ENCODE measurements around the gene B4GALNT2. TPM values are rescaled to one million over a fixed set of nuclear protein-coding genes. Genes with fewer than 3 reads are reported as not detected.

The B4GALNT2 gene
- total RNA-seq, 4 donors from 2014 or later, result 0.33 to 10.1 (median 3.9) TPM

DNA sequence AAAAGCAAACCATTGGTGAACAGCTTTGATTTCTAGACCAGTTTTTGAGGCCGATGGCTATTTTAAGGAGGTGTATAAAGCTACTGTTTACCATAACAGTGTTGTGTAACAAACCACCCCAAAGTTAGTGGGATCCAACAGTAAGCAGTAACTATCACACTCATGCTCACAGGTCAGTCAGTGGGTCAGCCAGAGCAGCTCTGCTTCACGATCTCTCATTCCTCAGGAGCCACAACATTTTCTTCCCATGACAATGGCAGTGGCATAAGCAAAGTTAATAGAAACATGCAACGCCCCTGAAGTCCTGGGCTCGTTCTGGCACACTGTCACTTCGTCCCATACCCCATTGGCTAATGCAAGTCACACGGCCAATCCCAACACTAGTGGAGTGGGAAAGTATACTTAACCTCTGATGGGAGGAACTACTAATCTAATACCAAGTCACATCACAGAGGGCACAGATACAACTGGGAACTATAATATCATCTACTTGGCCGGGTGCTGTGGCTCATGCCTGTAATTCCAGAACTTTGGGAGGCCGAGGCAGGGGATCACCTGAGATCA lies 28.0 kb upstream of the B4GALNT2 start:
- WGBS, 2 donors, result 85 to 92% methylated on average over 8 of the region's 8 CpGs

DNA sequence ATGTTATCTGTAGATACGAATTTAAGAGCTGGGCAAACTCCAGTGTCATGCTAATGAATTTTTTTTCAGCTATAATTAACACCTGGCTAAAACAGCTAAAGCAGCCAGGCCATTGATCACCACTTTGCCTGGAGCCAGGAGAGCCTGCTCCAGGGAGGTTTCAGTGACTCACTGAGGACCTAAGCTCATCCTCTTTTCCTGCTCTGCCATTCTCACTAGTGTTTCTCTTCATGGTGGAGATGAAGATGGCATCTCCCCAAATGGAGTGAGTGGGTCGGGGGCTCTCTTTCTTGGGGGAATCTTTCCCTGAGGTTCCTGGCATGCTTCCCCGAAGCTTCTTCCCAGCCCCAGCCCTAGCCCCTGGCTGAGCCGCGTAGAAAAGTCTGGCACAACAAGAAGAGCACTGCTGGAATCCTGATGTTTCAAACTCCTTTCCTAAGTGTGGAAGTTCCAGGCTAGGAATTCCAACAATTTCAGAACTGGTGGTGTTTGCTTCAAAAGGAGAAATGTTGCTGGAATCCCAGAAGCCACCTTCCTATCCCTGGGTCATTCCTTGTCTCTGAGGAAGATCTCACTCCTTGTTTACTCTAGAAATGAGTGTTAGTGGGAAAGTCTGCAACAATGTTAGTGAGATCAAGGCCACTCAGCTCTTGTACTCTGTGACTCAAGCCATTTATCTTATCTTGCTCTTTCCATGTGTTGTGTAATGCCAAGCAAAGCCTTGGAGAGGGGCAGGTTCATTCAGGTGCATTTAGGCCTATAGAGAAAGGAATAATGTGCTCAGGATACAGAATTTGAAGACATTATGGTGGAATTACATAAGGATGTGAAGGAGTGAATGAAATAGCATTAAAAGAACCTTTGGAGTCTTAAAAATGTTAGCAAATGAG lies 26.0 kb upstream of the B4GALNT2 start:
- Histone ChIP-seq H3K9me3 (no peaks in the 10 kb centered on the region), H3K4me3 (replicated peaks in 1 of 3) (no peak overlapping the region), H3K27me3 (no peaks in the 10 kb centered on the region), H3K4me1 (peaks cover 10 to 23% of the 10 kb centered on the region in 2 donors), H3K36me3 (no peaks in the 10 kb centered on the region), H3K27ac (peak overlapping the region in 1 of 3 donors; percentile 15)
- no peak for TF ChIP-seq POLR2A (IDR thresholded peaks at IDR 0.05)
- no peak for TF ChIP-seq CTCF (IDR thresholded peaks at IDR 0.05)
- WGBS, 2 donors, result 68 to 75% methylated on average over 5 of the region's 5 CpGs
- no peak for DNase-seq
- intact Hi-C loops (cut with DNase I), result no loop called here

More for the DNA sequence above, 28.0 kb upstream of the B4GALNT2 start:
- no peak for TF ChIP-seq POLR2A (IDR thresholded peaks at IDR 0.05)
- no peak for TF ChIP-seq CTCF (IDR thresholded peaks at IDR 0.05)
- intact Hi-C loops (cut with DNase I), result no loop called here
- no peak overlapping the region for H3K4me3 ChIP-seq (replicated peaks in 1 of 3)
- H3K36me3 ChIP-seq, result no peaks in the 10 kb centered on the region
- H3K9me3 ChIP-seq, result no peaks in the 10 kb centered on the region
- H3K27me3 ChIP-seq, result no peaks in the 10 kb centered on the region
- peaks cover 10 to 21% of the 10 kb centered on the region in 2 donors for H3K4me1 ChIP-seq
- H3K27ac ChIP-seq, result no peak overlapping the region
- no peak for DNase-seq

GRCh38 chr17:49107211-49107557 lies 25.4 kb upstream of the B4GALNT2 start:
- WGBS, 2 donors, result 100% methylated on average over 1 of the region's 1 CpG
- Histone ChIP-seq H3K4me3 (replicated peaks in 1 of 3) (no peak overlapping the region), H3K9me3 (no peaks in the 10 kb centered on the region), H3K36me3 (no peaks in the 10 kb centered on the region), H3K4me1 (peaks cover 10 to 28% of the 10 kb centered on the region in 2 donors), H3K27ac (peak overlapping the region in 1 of 3 donors; percentile 81), H3K27me3 (no peaks in the 10 kb centered on the region)
- no peak for TF ChIP-seq POLR2A (IDR thresholded peaks at IDR 0.05)
- TF ChIP-seq CTCF (IDR thresholded peaks at IDR 0.05), result no peak
- no peak for DNase-seq
- intact Hi-C loops (cut with DNase I), result no loop called here

- Histone ChIP-seq H3K4me3 (replicated peaks in 1 of 3) (no peak overlapping the region), H3K36me3 (no peaks in the 10 kb centered on the region), H3K4me1 (peaks cover 10 to 30% of the 10 kb centered on the region in 2 donors), H3K9me3 (no peaks in the 10 kb centered on the region), H3K27me3 (no peaks in the 10 kb centered on the region), H3K27ac (peak overlapping the region; percentile 68 to 95 (median 81))
- TF ChIP-seq CTCF (IDR thresholded peaks at IDR 0.05) (no peak), POLR2A (IDR thresholded peaks at IDR 0.05) (peak in 1 of 2 donors; percentile 10)
- peak; percentile 78 for DNase-seq
- intact Hi-C loops (cut with DNase I), result no loop called here
- WGBS, 2 donors, result 9 to 18% methylated on average over 3 of the region's 3 CpGs
Observed at GRCh38 chr17:49108318-49108717, 24.3 kb upstream of the B4GALNT2 start.

- H3K27ac ChIP-seq, result no peak overlapping the region
- intact Hi-C loops (cut with DNase I), result no loop called here
- TF ChIP-seq CTCF (IDR thresholded peaks at IDR 0.05) (no peak), POLR2A (IDR thresholded peaks at IDR 0.05) (no peak)
- H3K27me3 ChIP-seq, result no peaks in the 10 kb centered on the region
- no peak for DNase-seq
- H3K4me1 ChIP-seq, result peaks cover 10 to 30% of the 10 kb centered on the region in 2 donors
- 100% methylated on average over 1 of the region's 1 CpG for WGBS, 2 donors
- H3K36me3 ChIP-seq, result no peaks in the 10 kb centered on the region
- no peak overlapping the region for H3K4me3 ChIP-seq (replicated peaks in 1 of 3)
- no peaks in the 10 kb centered on the region for H3K9me3 ChIP-seq
Observed at GRCh38 chr17:49110509-49110908, 22.1 kb upstream of the B4GALNT2 start.

Data from thyroid gland (tissue), 4 donors.